Activated B cell treated with CpG ODN at 0.5 μM for 24 hours (primary cell): Measurements from ENCODE around the gene GAK. TPM values are rescaled to one million over a fixed set of nuclear protein-coding genes. Genes with fewer than 3 reads are reported as not detected.

Experiments
- ATAC-seq: fragments of 200-7000 bp; cut with Tn5 transposase; one replicate; pipeline ENCODE4 v1.10.0; 2021; ENCODE audit warnings: low read depth, mild to moderate bottlenecking, moderate library complexity
- CTCF ChIA-PET: fragments of 350-600 bp; sonication (Branson Sonifier 250); formaldehyde crosslinking; loops from one replicate; lab custom pipeline; 2021; ENCODE audit warnings: antibody characterized with exemption; lab: Charles Lee
- POLR2A ChIA-PET: fragments of 350-600 bp; sonication (Branson Sonifier 250); formaldehyde crosslinking; loops from one replicate; lab custom pipeline; 2021; ENCODE audit warnings: antibody characterized with exemption; lab: Charles Lee
- DNase-seq: peaks from one replicate; pipeline ENCODE4 v3.0.0; 2022
- H3K27ac Mint-ChIP-seq: one replicate; pipeline ENCODE4 v1.8.0; 2020; ENCODE audit warnings: mixed read lengths
- H3K27me3 Mint-ChIP-seq: one replicate; pipeline ENCODE4 v1.8.0; 2021; ENCODE audit warnings: mixed read lengths
- H3K36me3 Mint-ChIP-seq: one replicate; pipeline ENCODE4 v1.8.0; 2021; ENCODE audit warnings: low read depth, mixed read lengths
- H3K4me1 Mint-ChIP-seq: one replicate; pipeline ENCODE4 v1.8.0; 2021; ENCODE audit warnings: mixed read lengths
- H3K4me3 Mint-ChIP-seq: one replicate; pipeline ENCODE4 v1.8.0; 2020; ENCODE audit warnings: mild to moderate bottlenecking, mixed read lengths
- H3K9me3 Mint-ChIP-seq: one replicate; pipeline ENCODE4 v1.8.0; 2020; ENCODE audit warnings: mixed read lengths
- CTCF ChIP-seq: fragments of 200-600 bp; IDR thresholded peaks from one replicate; pipeline ENCODE4 v1.8.0; 2022; ENCODE audit warnings: antibody characterized with exemption, mild to moderate bottlenecking
- intact Hi-C: fragments of 100-400 bp; cut with micrococcal nuclease; formaldehyde crosslinking; loops from one replicate; pipeline ENCODE4 v1.15.1; 2024
- total RNA-seq: library from RNA; stranded (reverse); gene quantifications from 2 replicates; pipeline ENCODE4 v1.2.3, GENCODE V29; 2022

GAK gene
- total RNA-seq, 1 donor from 2014 or later = 172 TPM

GRCh38 chr4:962231-963208, 30.4 kb upstream of the GAK start:
- no peak for TF ChIP-seq CTCF
- intact Hi-C loops = no loop called here
- ATAC-seq = no peak
- Mint-ChIP-seq H3K4me3 (no peak overlapping the region), H3K27me3 (no peaks in the 10 kb centered on the region), H3K9me3 (no peaks in the 10 kb centered on the region), H3K4me1 (peaks cover 2% of the 10 kb centered on the region), H3K27ac (no peak overlapping the region), H3K36me3 (peaks cover 30% of the 10 kb centered on the region)
- ChIA-PET CTCF (no interaction called here), POLR2A (no interaction called here)
- no peak for DNase-seq

GRCh38 chr4:961351-962230, 29.5 kb upstream of the GAK start:
- H3K36me3 Mint-ChIP-seq = peaks cover 34% of the 10 kb centered on the region
- H3K4me1 Mint-ChIP-seq = peaks cover 2% of the 10 kb centered on the region
- no peak for TF ChIP-seq CTCF
- no peaks in the 10 kb centered on the region for H3K9me3 Mint-ChIP-seq
- H3K4me3 Mint-ChIP-seq = no peak overlapping the region
- no peak overlapping the region for H3K27ac Mint-ChIP-seq
- DNase-seq (no peak), ATAC-seq (peak; percentile 18)
- ChIA-PET CTCF (no interaction called here), POLR2A (no interaction called here)
- no peaks in the 10 kb centered on the region for H3K27me3 Mint-ChIP-seq
- intact Hi-C loops = no loop called here

- no peak for DNase-seq
- Mint-ChIP-seq H3K27ac (no peak overlapping the region), H3K4me1 (peaks cover 2% of the 10 kb centered on the region)
Observed at GRCh38 chr4:960636-961350, 28.7 kb upstream of the GAK start.

GRCh38 chr4:960140-960635, 28.1 kb upstream of the GAK start:
- Mint-ChIP-seq H3K4me3 (no peak overlapping the region), H3K4me1 (peaks cover 2% of the 10 kb centered on the region), H3K36me3 (peaks cover 37% of the 10 kb centered on the region), H3K9me3 (no peaks in the 10 kb centered on the region), H3K27ac (no peak overlapping the region), H3K27me3 (no peaks in the 10 kb centered on the region)
- CTCF ChIA-PET = no interaction called here
- intact Hi-C loops = no loop called here
- POLR2A ChIA-PET = no interaction called here
- no peak for TF ChIP-seq CTCF
- DNase-seq (no peak), ATAC-seq (no peak)

More at GRCh38 chr4:960636-961350, 28.7 kb upstream of the GAK start:
- POLR2A ChIA-PET = no interaction called here
- Mint-ChIP-seq H3K27me3 (no peaks in the 10 kb centered on the region), H3K9me3 (no peaks in the 10 kb centered on the region), H3K36me3 (peaks cover 35% of the 10 kb centered on the region), H3K4me3 (no peak overlapping the region)
- intact Hi-C loops = no loop called here
- CTCF ChIA-PET = no interaction called here
- no peak for TF ChIP-seq CTCF
- no peak for ATAC-seq
